ENCODE measurements around the gene RAB31.

DNA sequence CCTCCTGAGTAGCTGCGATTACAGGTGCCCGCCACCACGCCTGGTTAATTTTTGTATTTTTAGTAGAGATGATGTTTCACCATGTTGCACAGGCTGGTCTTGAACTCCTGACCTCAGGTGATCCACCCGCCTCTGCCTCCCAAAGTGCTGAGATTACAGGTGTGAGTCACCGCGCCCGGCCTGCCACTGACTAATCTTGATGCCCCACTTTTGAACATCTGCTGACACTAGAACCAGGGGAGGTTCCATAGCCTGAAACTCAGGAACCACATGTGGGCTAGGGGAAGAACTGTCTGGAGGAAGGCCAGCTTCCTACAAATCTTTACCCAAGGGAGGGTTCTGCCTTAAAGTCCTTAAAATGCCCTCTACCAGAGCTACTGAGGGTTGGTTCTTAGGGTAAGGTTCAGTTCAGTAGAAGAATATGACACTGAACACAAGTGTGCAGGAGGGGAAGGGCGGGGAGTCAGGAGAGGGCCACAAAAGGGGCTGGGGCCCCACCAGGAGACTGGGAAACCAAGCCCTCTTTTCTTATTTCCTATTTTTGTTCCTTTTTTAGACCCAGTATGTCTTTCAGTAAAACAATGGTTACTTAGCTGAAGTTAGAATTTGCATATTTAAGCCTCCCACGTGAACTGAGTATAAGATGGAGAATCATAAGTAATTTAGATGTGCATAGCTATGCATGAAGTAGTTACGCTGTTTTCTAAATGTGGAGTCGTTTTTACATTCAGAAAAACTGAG, 6.3 kb upstream of the RAB31 start:
- TF ChIP-seq, protein P1, sequence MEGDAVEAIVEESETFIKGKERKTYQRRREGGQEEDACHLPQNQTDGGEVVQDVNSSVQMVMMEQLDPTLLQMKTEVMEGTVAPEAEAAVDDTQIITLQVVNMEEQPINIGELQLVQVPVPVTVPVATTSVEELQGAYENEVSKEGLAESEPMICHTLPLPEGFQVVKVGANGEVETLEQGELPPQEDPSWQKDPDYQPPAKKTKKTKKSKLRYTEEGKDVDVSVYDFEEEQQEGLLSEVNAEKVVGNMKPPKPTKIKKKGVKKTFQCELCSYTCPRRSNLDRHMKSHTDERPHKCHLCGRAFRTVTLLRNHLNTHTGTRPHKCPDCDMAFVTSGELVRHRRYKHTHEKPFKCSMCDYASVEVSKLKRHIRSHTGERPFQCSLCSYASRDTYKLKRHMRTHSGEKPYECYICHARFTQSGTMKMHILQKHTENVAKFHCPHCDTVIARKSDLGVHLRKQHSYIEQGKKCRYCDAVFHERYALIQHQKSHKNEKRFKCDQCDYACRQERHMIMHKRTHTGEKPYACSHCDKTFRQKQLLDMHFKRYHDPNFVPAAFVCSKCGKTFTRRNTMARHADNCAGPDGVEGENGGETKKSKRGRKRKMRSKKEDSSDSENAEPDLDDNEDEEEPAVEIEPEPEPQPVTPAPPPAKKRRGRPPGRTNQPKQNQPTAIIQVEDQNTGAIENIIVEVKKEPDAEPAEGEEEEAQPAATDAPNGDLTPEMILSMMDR (IDR thresholded peaks at IDR 0.05; ENCODE audit: poor library complexity, severe bottlenecking): no peak
- TF ChIP-seq EZH2 (IDR thresholded peaks at IDR 0.05; ENCODE audit: borderline replicate concordance, insufficient read depth, low read length, poor library complexity, severe bottlenecking) (no peak), TAF1 (IDR thresholded peaks at IDR 0.05; ENCODE audit: low read depth) (no peak), POLR2AphosphoS5 (IDR thresholded peaks at IDR 0.05) (no peak)

Measured in neural cell (in vitro differentiated cells).